Neuronal stem cell (in vitro differentiated cells): ENCODE measurements around the gene EIPR1.

Source experiments
- DNase-seq: peaks from one replicate; pipeline ENCODE4 v3.0.0-alpha.2; 2013; ENCODE audit warnings: low spot score
- H2AFZ ChIP-seq: one replicate; pipeline ENCODE4 v1.6.1; 2013; ENCODE audit warnings: mild to moderate bottlenecking, low read length, inconsistent platforms
- H2AK5ac ChIP-seq: 2 replicates; pipeline ENCODE4 v1.6.1; 2013; ENCODE audit warnings: low read depth, mild to moderate bottlenecking, inconsistent platforms, low read length, moderate library complexity, mixed read lengths
- H2BK120ac ChIP-seq: 2 replicates; pipeline ENCODE4 v1.6.1; 2013; ENCODE audit warnings: low read depth, mild to moderate bottlenecking, inconsistent platforms, low read length, moderate library complexity, mixed read lengths
- H2BK12ac ChIP-seq: one replicate; pipeline ENCODE4 v1.6.1; 2013; ENCODE audit warnings: low read length, inconsistent platforms
- H2BK15ac ChIP-seq: 2 replicates; pipeline ENCODE4 v1.6.1; 2013; ENCODE audit warnings: mild to moderate bottlenecking, low read length, inconsistent platforms, mixed read lengths
- H2BK5ac ChIP-seq: one replicate; pipeline ENCODE4 v1.6.1; 2013; ENCODE audit warnings: inconsistent platforms, mild to moderate bottlenecking, low read length, moderate library complexity
- H3K14ac ChIP-seq: one replicate; pipeline ENCODE4 v1.6.1; 2013; ENCODE audit warnings: low read length, inconsistent platforms
- H3K18ac ChIP-seq: 2 replicates; pipeline ENCODE4 v1.6.1; 2013; ENCODE audit warnings: low read length, inconsistent platforms
- H3K23ac ChIP-seq: 2 replicates; pipeline ENCODE4 v1.6.1; 2013; ENCODE audit warnings: low read depth, mild to moderate bottlenecking, mixed read lengths, low read length, inconsistent platforms; ENCODE audit not compliant: poor library complexity
- H3K27ac ChIP-seq: replicated peaks from 3 replicates; pipeline ENCODE4 v1.5.1; 2013; ENCODE audit warnings: low read length, inconsistent platforms
- H3K27me3 ChIP-seq, 3 experiments: 2 replicates each; pipeline ENCODE4 v1.6.1; 2013; ENCODE audit warnings: low read length in 3 of 3, mild to moderate bottlenecking in 2 of 3, inconsistent platforms in 1 of 3, low read depth in 1 of 3, mixed read lengths in 1 of 3, moderate library complexity in 1 of 3; ENCODE audit not compliant: control insufficient read depth in 3 of 3, insufficient read depth in 3 of 3
- H3K36me3 ChIP-seq, 2 donors: replicated peaks in 1 of 2; 2 replicates each; pipeline ENCODE4 v1.6.1; 2013; ENCODE audit warnings: low read length in 2 of 2; ENCODE audit not compliant: control insufficient read depth in 2 of 2, insufficient read depth in 2 of 2
- H3K4ac ChIP-seq: 2 replicates; pipeline ENCODE4 v1.6.1; 2013; ENCODE audit warnings: inconsistent platforms, mild to moderate bottlenecking, low read length, moderate library complexity
- H3K4me1 ChIP-seq, 2 donors: 1 replicate in 1 of 2; 2 replicates in 1 of 2; pipeline ENCODE4 v1.6.1; 2013; ENCODE audit warnings: low read length in 2 of 2, low read depth in 1 of 2; ENCODE audit not compliant: control insufficient read depth in 2 of 2, insufficient read depth in 1 of 2
- H3K4me2 ChIP-seq: one replicate; pipeline ENCODE4 v1.6.1; 2013; ENCODE audit warnings: mild to moderate bottlenecking, low read length, inconsistent platforms; ENCODE audit not compliant: insufficient read depth, poor library complexity, severe bottlenecking
- H3K4me3 ChIP-seq, 2 donors: 2 replicates each; pipeline ENCODE4 v1.5.1; 2013; ENCODE audit warnings: low read length in 2 of 2, mild to moderate bottlenecking in 2 of 2, inconsistent platforms in 1 of 2, moderate library complexity in 1 of 2
- H3K79me1 ChIP-seq: one replicate; pipeline ENCODE4 v1.6.1; 2013; ENCODE audit warnings: low read depth, mild to moderate bottlenecking, inconsistent platforms, low read length, moderate library complexity
- H3K9ac ChIP-seq: one replicate; pipeline ENCODE4 v1.6.1; 2013; ENCODE audit warnings: mild to moderate bottlenecking, low read depth, low read length, inconsistent platforms; ENCODE audit not compliant: poor library complexity
- H3K9me3 ChIP-seq, 2 donors: replicated peaks in 1 of 2; 2 replicates each; pipeline versions ENCODE3 to v1.6.1; 2013; ENCODE audit warnings: low read length in 2 of 2, mild to moderate bottlenecking in 2 of 2, inconsistent platforms in 1 of 2, low read depth in 1 of 2, mixed read lengths in 1 of 2, moderate library complexity in 1 of 2; ENCODE audit not compliant: control insufficient read depth in 2 of 2, insufficient read depth in 1 of 2
- H4K8ac ChIP-seq: one replicate; pipeline ENCODE4 v1.6.1; 2013; ENCODE audit warnings: low read depth, mild to moderate bottlenecking, inconsistent platforms, low read length, moderate library complexity
- H4K91ac ChIP-seq: one replicate; pipeline ENCODE4 v1.6.1; 2013; ENCODE audit warnings: low read length, low read depth, mild to moderate bottlenecking, inconsistent platforms; ENCODE audit not compliant: poor library complexity
- WGBS, 2 donors: extraction: QIAGEN DNeasy Blood & Tissue Kit; methylation state at CpG; one replicate each; pipeline ENCODE4 v1.1.7; 2013; ENCODE audit warnings: missing lambda C conversion rate in 2 of 2, mixed read lengths in 1 of 2; ENCODE audit not compliant: insufficient read length in 2 of 2, insufficient replicate concordance in 1 of 2; ENCODE audit errors: extremely low coverage in 2 of 2; 5-methylcytosine and 5-hydroxymethylcytosine counted together

EIPR1 gene

DNA sequence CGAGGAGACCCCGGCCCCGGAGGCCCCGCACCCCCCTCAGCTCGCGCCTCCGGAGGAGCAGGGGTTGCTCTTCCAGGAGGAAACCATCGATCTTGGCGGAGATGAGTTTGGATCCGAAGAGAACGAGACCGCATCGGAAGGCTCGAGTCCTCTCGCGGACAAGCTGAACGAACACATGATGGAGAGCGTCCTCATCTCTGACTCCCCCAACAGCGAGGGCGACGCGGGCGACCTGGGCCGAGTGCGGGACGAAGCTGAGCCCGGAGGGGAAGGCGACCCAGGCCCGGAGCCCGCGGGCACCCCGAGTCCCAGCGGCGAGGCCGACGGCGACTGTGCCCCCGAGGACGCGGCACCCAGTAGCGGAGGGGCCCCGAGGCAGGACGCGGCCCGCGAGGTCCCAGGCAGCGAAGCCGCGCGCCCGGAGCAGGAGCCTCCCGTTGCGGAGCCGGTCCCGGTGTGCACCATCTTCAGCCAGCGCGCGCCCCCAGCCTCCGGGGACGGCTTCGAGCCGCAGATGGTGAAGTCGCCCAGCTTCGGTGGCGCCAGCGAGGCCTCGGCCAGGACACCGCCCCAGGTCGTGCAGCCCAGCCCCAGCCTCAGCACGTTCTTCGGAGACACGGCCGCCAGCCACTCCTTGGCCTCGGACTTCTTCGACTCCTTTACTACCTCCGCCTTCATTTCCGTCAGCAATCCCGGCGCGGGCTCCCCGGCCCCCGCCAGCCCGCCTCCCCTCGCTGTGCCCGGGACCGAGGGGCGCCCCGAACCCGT, 10.2 kb upstream of the EIPR1 start:
- Histone ChIP-seq H3K4ac (no peak overlapping the region), H4K8ac (peak overlapping the region; percentile 43), H3K79me1 (peaks cover 6% of the 10 kb centered on the region), H4K91ac (no peak overlapping the region), H3K9ac (no peak overlapping the region), H2AK5ac (no peak overlapping the region), H2BK12ac (no peak overlapping the region), H3K18ac (no peak overlapping the region), H2BK120ac (no peak overlapping the region), H2BK5ac (no peak overlapping the region), H3K36me3 (peaks cover 20 to 87% of the 10 kb centered on the region in 2 donors), H3K4me2 (no peak overlapping the region), H3K4me1 (no peaks in the 10 kb centered on the region), H3K9me3 (no peaks in the 10 kb centered on the region), H2BK15ac (no peak overlapping the region), H3K27me3 (no peaks in the 10 kb centered on the region), H3K27ac (no peak overlapping the region), H3K14ac (no peak overlapping the region), H3K4me3 (no peak overlapping the region), H2AFZ (no peak overlapping the region), H3K23ac (no peak overlapping the region)
- WGBS, 2 donors = no CpG with 5 or more reads among the region's 89 CpGs
- no peak for DNase-seq

GRCh38 chr2:3387011-3387410, 9.4 kb upstream of the EIPR1 start:
- Histone ChIP-seq H3K4me1 (no peaks in the 10 kb centered on the region), H2BK5ac (no peak overlapping the region), H3K14ac (no peak overlapping the region), H3K9ac (no peak overlapping the region), H3K79me1 (peaks cover 4% of the 10 kb centered on the region), H4K8ac (no peak overlapping the region), H3K18ac (no peak overlapping the region), H2BK12ac (no peak overlapping the region), H3K27ac (no peak overlapping the region), H2AFZ (no peak overlapping the region), H3K27me3 (no peaks in the 10 kb centered on the region), H3K36me3 (peaks cover 16 to 85% of the 10 kb centered on the region in 2 donors), H4K91ac (no peak overlapping the region), H3K9me3 (no peaks in the 10 kb centered on the region), H3K4me3 (no peak overlapping the region), H2BK15ac (no peak overlapping the region), H3K4ac (no peak overlapping the region), H3K23ac (no peak overlapping the region), H3K4me2 (no peak overlapping the region), H2BK120ac (no peak overlapping the region), H2AK5ac (no peak overlapping the region)
- DNase-seq = no peak
- WGBS, 2 donors = 100% methylated on average over 2 of the region's 5 CpGs; no CpG with 5 or more reads in 1 of the 2 donors

GRCh38 chr2:3386448-3386958, 8.9 kb upstream of the EIPR1 start:
- Histone ChIP-seq H2BK12ac (no peak overlapping the region), H3K36me3 (peaks cover 18 to 84% of the 10 kb centered on the region in 2 donors), H4K91ac (no peak overlapping the region), H2BK5ac (no peak overlapping the region), H3K27ac (no peak overlapping the region), H3K79me1 (peaks cover 4% of the 10 kb centered on the region), H3K27me3 (no peaks in the 10 kb centered on the region), H3K9ac (no peak overlapping the region), H3K4me3 (no peak overlapping the region), H3K4ac (no peak overlapping the region), H4K8ac (no peak overlapping the region), H2BK15ac (no peak overlapping the region), H3K9me3 (no peaks in the 10 kb centered on the region), H3K23ac (no peak overlapping the region), H2AK5ac (no peak overlapping the region), H2BK120ac (no peak overlapping the region), H3K4me1 (no peaks in the 10 kb centered on the region), H3K18ac (no peak overlapping the region), H3K4me2 (no peak overlapping the region), H3K14ac (no peak overlapping the region), H2AFZ (no peak overlapping the region)
- no CpG with 5 or more reads among the region's 10 CpGs for WGBS, 2 donors
- no peak for DNase-seq

DNA sequence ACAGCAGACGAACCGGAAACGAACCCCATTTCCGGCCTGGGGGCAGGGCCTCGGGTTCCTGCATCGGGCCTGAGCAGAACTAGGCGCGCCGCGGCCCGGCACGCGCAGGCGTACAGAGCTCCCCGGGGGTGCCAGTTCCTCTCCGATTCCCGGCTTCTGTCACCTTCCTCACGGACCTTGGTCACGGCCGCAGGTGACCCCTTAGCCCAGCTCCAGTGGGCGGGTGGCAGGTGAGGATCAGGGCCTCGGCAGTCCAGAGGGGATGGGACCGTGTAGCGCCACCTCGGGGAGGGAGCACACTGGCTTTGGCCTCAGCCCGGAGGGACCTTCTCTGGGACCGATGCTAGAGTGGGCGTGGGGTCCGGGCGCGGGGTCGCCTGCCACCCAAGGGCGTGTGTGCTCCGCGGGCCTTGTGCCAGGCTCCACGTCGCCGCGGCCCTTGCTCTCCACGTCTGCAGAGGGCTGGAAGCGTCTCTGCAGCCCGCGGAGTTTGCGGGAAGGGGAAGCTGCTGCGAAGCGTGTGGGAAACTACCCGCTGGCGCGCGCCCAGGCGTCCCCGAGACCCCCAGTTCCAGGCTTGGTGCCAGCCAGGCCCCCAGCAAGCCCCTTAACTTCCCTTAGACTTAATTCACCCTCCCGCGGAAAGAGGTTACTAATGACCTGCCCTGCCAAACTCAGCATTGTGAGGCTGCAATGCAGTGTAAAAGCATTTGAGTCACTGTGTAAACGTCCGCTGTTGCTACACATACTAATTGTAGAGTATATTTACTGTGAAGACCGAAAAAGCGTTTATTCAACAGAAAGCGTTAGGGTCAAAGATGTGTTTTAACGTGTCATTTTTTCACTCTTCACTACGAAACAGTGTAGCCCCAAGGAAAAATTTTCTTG, 2.3 kb upstream of the EIPR1 start, which contains the start of gene TRAPPC12:
Gene TRAPPC12, plus strand, starts transcription at position 48 of the 888 bp plus-strand sequence. CDS start 7,930 bp downstream, outside the sequence.
- Histone ChIP-seq H3K4me1 (peaks cover 7% of the 10 kb centered on the region in 2 donors), H2AFZ (peak within 1 kb of the TSS; percentile 99), H3K4ac (no peak within 1 kb of the TSS), H4K8ac (peak within 1 kb of the TSS; percentile 66), H3K36me3 (peaks cover 4 to 47% of the 10 kb centered on the region in 2 donors), H2BK12ac (peak within 1 kb of the TSS; percentile 65), H3K9me3 (no peaks in the 10 kb centered on the region), H3K18ac (peak within 1 kb of the TSS; percentile 94), H3K23ac (peak within 1 kb of the TSS; percentile 90), H2AK5ac (peak within 1 kb of the TSS; percentile 20), H4K91ac (no peak within 1 kb of the TSS), H3K27ac (peak within 1 kb of the TSS; percentile 57), H3K79me1 (peaks cover 6% of the 10 kb centered on the region), H3K4me3 (peak within 1 kb of the TSS; percentile 77 to 94), H2BK120ac (no peak within 1 kb of the TSS), H3K27me3 (no peaks in the 10 kb centered on the region), H2BK5ac (peak within 1 kb of the TSS; percentile 93), H3K4me2 (peak within 1 kb of the TSS; percentile 85), H3K14ac (peak within 1 kb of the TSS; percentile 58), H3K9ac (peak within 1 kb of the TSS; percentile 99), H2BK15ac (peak within 1 kb of the TSS; percentile 79)
- peak; percentile 75 for DNase-seq
- no CpG with 5 or more reads among the region's 61 CpGs for WGBS, 2 donors
